Trophoblast cell (in vitro differentiated cells and primary cell): ENCODE data around the gene ZMYM1.
"Not testable (repeated sequence)": the region's sequence is repeated elsewhere in the genome, so short reads cannot be mapped to it uniquely, and the experiment has no call there.

Source experiments
- DNase-seq, 2 donors: peaks; one replicate each; pipeline ENCODE4 v3.0.0-alpha.2; 2016
- H2AFZ ChIP-seq: 2 replicates; pipeline ENCODE4 v1.6.1; 2013; ENCODE audit warnings: low read length, moderate library complexity, mild to moderate bottlenecking; ENCODE audit not compliant: insufficient read depth, poor library complexity
- H2AK5ac ChIP-seq: 2 replicates; pipeline ENCODE4 v1.6.1; 2013; ENCODE audit warnings: mild to moderate bottlenecking, low read length
- H2BK120ac ChIP-seq: 2 replicates; pipeline ENCODE4 v1.6.1; 2013; ENCODE audit warnings: low read length, mild to moderate bottlenecking, moderate library complexity; ENCODE audit not compliant: insufficient read depth, poor library complexity
- H2BK12ac ChIP-seq: 2 replicates; pipeline ENCODE4 v1.6.1; 2013; ENCODE audit warnings: mild to moderate bottlenecking, low read length, moderate library complexity
- H2BK5ac ChIP-seq: 2 replicates; pipeline ENCODE4 v1.6.1; 2013; ENCODE audit warnings: low read length, low read depth, moderate library complexity, mild to moderate bottlenecking; ENCODE audit not compliant: poor library complexity
- H3K14ac ChIP-seq: 2 replicates; pipeline ENCODE4 v1.6.1; 2013; ENCODE audit warnings: mild to moderate bottlenecking, low read length
- H3K18ac ChIP-seq: 2 replicates; pipeline ENCODE4 v1.6.1; 2013; ENCODE audit warnings: mild to moderate bottlenecking, low read length
- H3K23ac ChIP-seq: 2 replicates; pipeline ENCODE4 v1.6.1; 2013; ENCODE audit warnings: low read length
- H3K27ac ChIP-seq: 2 replicates; pipeline ENCODE4 v1.5.1; 2013; ENCODE audit warnings: low read depth, mild to moderate bottlenecking, inconsistent platforms, low read length, moderate library complexity
- H3K27me3 ChIP-seq: 2 replicates; pipeline ENCODE4 v1.6.1; 2013; ENCODE audit warnings: inconsistent platforms, mild to moderate bottlenecking, low read length, moderate library complexity; ENCODE audit not compliant: insufficient read depth
- H3K36me3 ChIP-seq, 2 experiments: 1 replicate in 1 of 2; 2 replicates in 1 of 2; pipeline ENCODE4 v1.6.1; 2013; ENCODE audit warnings: low read length in 2 of 2, mild to moderate bottlenecking in 2 of 2, moderate library complexity in 1 of 2; ENCODE audit not compliant: insufficient read depth in 2 of 2, control insufficient read depth in 1 of 2
- H3K4ac ChIP-seq: 2 replicates; pipeline ENCODE4 v1.6.1; 2013; ENCODE audit warnings: low read depth, mild to moderate bottlenecking, low read length, moderate library complexity
- H3K4me1 ChIP-seq, 2 experiments: 1 replicate in 1 of 2; 2 replicates in 1 of 2; pipeline ENCODE4 v1.6.1; 2013; ENCODE audit warnings: low read length in 2 of 2, mild to moderate bottlenecking in 2 of 2, moderate library complexity in 1 of 2; ENCODE audit not compliant: insufficient read depth in 2 of 2, control insufficient read depth in 1 of 2
- H3K4me2 ChIP-seq: 2 replicates; pipeline ENCODE4 v1.6.1; 2013; ENCODE audit warnings: inconsistent platforms, mild to moderate bottlenecking, low read length, moderate library complexity
- H3K4me3 ChIP-seq: 2 replicates; pipeline ENCODE4 v1.5.1; 2013; ENCODE audit warnings: mild to moderate bottlenecking, low read depth, low read length, inconsistent platforms
- H3K79me1 ChIP-seq: one replicate; pipeline ENCODE4 v1.6.1; 2013; ENCODE audit warnings: low read length
- H3K79me2 ChIP-seq: 2 replicates; pipeline ENCODE4 v1.6.1; 2013; ENCODE audit warnings: low read length, mild to moderate bottlenecking; ENCODE audit not compliant: control insufficient read depth, insufficient read depth, poor library complexity
- H3K9ac ChIP-seq: 2 replicates; pipeline ENCODE4 v1.6.1; 2013; ENCODE audit warnings: mild to moderate bottlenecking, low read length
- H3K9me3 ChIP-seq: 2 replicates; pipeline ENCODE4 v1.6.1; 2013; ENCODE audit warnings: low read depth, mild to moderate bottlenecking, control low read depth, inconsistent platforms, low read length; ENCODE audit not compliant: insufficient read depth
- H4K12ac ChIP-seq: 2 replicates; pipeline ENCODE4 v1.6.1; 2013; ENCODE audit warnings: low read depth, mild to moderate bottlenecking, low read length, moderate library complexity
- H4K8ac ChIP-seq: 2 replicates; pipeline ENCODE4 v1.6.1; 2013; ENCODE audit warnings: low read depth, mild to moderate bottlenecking, low read length, moderate library complexity
- H4K91ac ChIP-seq: one replicate; pipeline ENCODE4 v1.6.1; 2013; ENCODE audit warnings: low read depth, mild to moderate bottlenecking, low read length, moderate library complexity
- WGBS: extraction: QIAGEN DNeasy Blood & Tissue Kit; methylation state at CpG from one replicate; pipeline ENCODE4 v1.1.7; 2013; ENCODE audit warnings: missing lambda C conversion rate; ENCODE audit not compliant: insufficient read length, insufficient coverage; ENCODE audit errors: extremely low coverage; 5-methylcytosine and 5-hydroxymethylcytosine counted together

ZMYM1 gene

DNA sequence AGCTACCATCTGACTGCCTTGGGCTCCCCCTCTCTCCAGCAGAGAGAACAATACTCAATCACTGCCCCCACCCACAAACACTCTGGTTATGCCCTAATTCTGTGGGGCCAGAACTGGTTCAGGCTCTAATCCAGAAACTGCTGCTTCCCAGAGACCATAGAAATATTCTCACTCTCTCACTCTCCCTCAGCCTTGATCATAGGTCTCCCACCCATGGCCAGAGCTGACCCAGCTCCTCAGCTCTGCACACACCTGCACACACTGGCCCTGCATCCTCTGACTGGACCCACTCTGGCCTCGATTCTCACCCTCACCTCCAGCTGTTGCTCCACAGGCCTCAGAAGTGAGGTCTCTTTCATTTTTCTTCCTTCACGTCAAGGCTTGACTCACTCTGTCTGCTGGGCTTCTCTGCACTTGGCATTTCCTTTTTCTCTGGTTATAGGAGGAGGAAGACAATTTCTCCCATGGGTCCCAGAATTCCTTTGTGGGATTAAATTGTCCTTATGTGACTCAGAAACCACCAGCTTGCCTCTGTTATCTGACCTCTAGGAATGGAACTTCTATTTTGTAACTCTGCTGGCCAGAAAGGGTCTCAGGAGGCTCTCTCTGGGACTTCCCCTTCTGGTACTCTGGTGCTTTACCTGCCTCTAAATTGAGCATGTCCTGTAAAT, 31.9 kb upstream of the ZMYM1 start:
- Histone ChIP-seq H3K27ac (no peak overlapping the region), H3K79me2 (no peaks in the 10 kb centered on the region), H4K12ac (no peak overlapping the region), H3K4ac (no peak overlapping the region), H3K9me3 (no peaks in the 10 kb centered on the region), H2AK5ac (no peak overlapping the region), H2BK120ac (no peak overlapping the region), H3K36me3 (no peaks in the 10 kb centered on the region), H3K4me3 (no peak overlapping the region), H3K18ac (no peak overlapping the region), H2BK5ac (no peak overlapping the region), H4K8ac (no peak overlapping the region), H3K79me1 (no peaks in the 10 kb centered on the region), H3K14ac (no peak overlapping the region), H3K27me3 (no peaks in the 10 kb centered on the region), H3K4me1 (no peaks in the 10 kb centered on the region), H3K4me2 (no peak overlapping the region), H2BK12ac (no peak overlapping the region), H4K91ac (no peak overlapping the region), H2AFZ (no peak overlapping the region), H3K9ac (no peak overlapping the region), H3K23ac (no peak overlapping the region)
- peak; percentile 40 to 61 for DNase-seq
- no CpG with 5 or more reads among the region's 2 CpGs for WGBS

DNA sequence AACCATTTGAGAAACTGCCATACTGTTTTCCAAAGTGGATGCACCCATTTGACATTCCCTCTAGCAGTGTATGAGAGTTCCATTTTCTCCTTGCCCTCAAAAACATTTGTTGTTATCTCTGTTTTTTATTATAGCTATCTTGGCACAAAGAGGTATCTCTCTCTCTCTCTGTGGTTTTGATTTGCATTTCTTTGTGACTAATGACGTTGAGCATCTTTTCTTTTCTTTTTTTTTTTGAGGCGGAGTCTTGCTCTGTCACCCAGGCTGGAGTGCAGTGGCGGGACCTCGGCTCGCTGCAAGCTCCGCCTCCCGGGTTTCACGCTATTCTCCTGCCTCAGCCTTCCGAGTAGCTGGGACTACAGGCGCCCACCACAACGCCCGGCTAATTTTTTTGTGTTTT, 30.1 kb upstream of the ZMYM1 start:
- no peaks in the 10 kb centered on the region for H3K36me3 ChIP-seq
- H2BK120ac ChIP-seq: no peak overlapping the region

DNA sequence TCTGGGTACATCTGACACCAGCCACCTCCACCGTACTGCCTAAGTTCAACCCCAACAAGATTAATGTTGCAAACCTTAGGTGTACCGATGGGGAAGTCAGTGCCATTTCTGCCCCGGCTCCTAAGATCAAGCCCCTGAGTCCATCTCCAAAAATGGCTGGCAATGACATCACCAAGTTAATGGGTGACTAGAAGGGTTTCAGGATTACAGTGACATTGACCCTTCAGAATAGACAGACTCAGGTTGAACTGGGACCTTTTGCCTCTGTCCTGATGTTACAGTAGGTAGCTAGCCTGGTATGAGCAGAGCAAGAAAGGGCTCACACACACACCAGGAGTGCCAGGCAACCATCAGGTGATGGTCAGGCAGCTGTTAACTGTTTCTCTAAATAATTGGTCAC, 25.8 kb upstream of the ZMYM1 start:
- Histone ChIP-seq H2BK120ac (no peak overlapping the region), H3K36me3 (no peaks in the 10 kb centered on the region), H2BK12ac (no peak overlapping the region), H3K27ac (no peak overlapping the region), H3K79me2 (no peaks in the 10 kb centered on the region), H3K9ac (no peak overlapping the region), H3K23ac (no peak overlapping the region), H3K18ac (no peak overlapping the region), H2AFZ (no peak overlapping the region), H3K4ac (no peak overlapping the region), H3K4me1 (no peaks in the 10 kb centered on the region), H3K14ac (no peak overlapping the region), H3K79me1 (no peaks in the 10 kb centered on the region), H2BK5ac (no peak overlapping the region), H3K4me2 (no peak overlapping the region), H2AK5ac (no peak overlapping the region), H4K8ac (no peak overlapping the region), H3K9me3 (peaks cover 3% of the 10 kb centered on the region), H4K91ac (no peak overlapping the region), H3K27me3 (no peaks in the 10 kb centered on the region), H3K4me3 (no peak overlapping the region), H4K12ac (no peak overlapping the region)
- WGBS: no CpG with 5 or more reads among the region's 3 CpGs
- no peak for DNase-seq

More for the DNA sequence above, 30.1 kb upstream of the ZMYM1 start:
- no peaks in the 10 kb centered on the region for H3K79me2 ChIP-seq
- no peak overlapping the region for H3K27ac ChIP-seq
- H3K18ac ChIP-seq: no peak overlapping the region
- H2AFZ ChIP-seq: no peak overlapping the region
- no CpG with 5 or more reads among the region's 12 CpGs for WGBS
- no peak overlapping the region for H4K91ac ChIP-seq
- H3K4me1 ChIP-seq: no peaks in the 10 kb centered on the region
- H2AK5ac ChIP-seq: no peak overlapping the region
- H3K14ac ChIP-seq: no peak overlapping the region
- no peaks in the 10 kb centered on the region for H3K79me1 ChIP-seq
- H3K4me2 ChIP-seq: no peak overlapping the region
- no peak overlapping the region for H3K4me3 ChIP-seq
- H3K23ac ChIP-seq: no peak overlapping the region
- no peaks in the 10 kb centered on the region for H3K9me3 ChIP-seq
- no peak overlapping the region for H2BK12ac ChIP-seq
- H4K12ac ChIP-seq: no peak overlapping the region
- H4K8ac ChIP-seq: no peak overlapping the region
- no peaks in the 10 kb centered on the region for H3K27me3 ChIP-seq
- DNase-seq: no peak
- H3K4ac ChIP-seq: no peak overlapping the region
- H3K9ac ChIP-seq: no peak overlapping the region
- no peak overlapping the region for H2BK5ac ChIP-seq

DNA sequence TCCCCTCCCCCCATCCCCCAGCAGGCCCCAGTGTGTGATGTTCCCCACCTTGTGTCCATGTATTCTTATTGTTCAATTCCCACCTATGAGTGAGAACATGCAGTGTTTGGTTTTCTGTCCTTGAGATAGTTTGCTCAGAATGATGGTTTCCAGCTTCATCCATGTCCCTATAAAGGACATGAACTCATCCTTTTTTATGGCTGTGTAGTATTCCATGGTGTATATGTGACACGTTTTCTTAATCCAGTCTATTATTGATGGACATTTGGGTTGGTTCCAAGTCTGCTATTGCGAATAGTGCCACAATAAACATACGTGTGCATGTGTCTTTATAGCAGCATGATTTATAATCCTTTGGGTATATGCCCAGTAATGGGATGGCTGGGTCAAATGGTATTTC, 24.9 kb upstream of the ZMYM1 start:
- H3K18ac ChIP-seq, H3K4me2 ChIP-seq, H3K79me1 ChIP-seq, H4K8ac ChIP-seq, H4K12ac ChIP-seq, H2BK120ac ChIP-seq, H3K4ac ChIP-seq, H3K4me3 ChIP-seq, H3K36me3 ChIP-seq, H3K27ac ChIP-seq, H2AFZ ChIP-seq, H3K9ac ChIP-seq, H2AK5ac ChIP-seq, H3K14ac ChIP-seq, H3K23ac ChIP-seq, H3K9me3 ChIP-seq, H3K79me2 ChIP-seq, H2BK12ac ChIP-seq, H3K4me1 ChIP-seq, H4K91ac ChIP-seq, H3K27me3 ChIP-seq, H2BK5ac ChIP-seq, DNase-seq: not testable (repeated sequence)
- no CpG with 5 or more reads among the region's 3 CpGs for WGBS
